ENCODE results near the gene ELMOD1. TPM values are rescaled to one million over a fixed set of nuclear protein-coding genes. Genes with fewer than 3 reads are reported as not detected.
A peak's percentile ranks its signal among the peaks of the same experiment; 100 is the strongest.

The ELMOD1 gene
- total RNA-seq, 1 donor from 2014 or later = not detected

- no peak for ATAC-seq
These were observed 60.7 kb downstream of the ELMOD1 start for GRCh38 chr11:107651672-107652071.

- no peak for ATAC-seq
These were observed 62.1 kb downstream of the ELMOD1 start for GRCh38 chr11:107653076-107653475.

GRCh38 chr11:107655602-107656001, 64.7 kb downstream of the ELMOD1 start:
- ATAC-seq = no peak

GRCh38 chr11:107659310-107659709, 68.4 kb downstream of the ELMOD1 start:
- ATAC-seq = no peak

- no peak for ATAC-seq
These were observed 69.1 kb downstream of the ELMOD1 start for GRCh38 chr11:107660066-107660465.

GRCh38 chr11:107661656-107662055, 70.7 kb downstream of the ELMOD1 start:
- ATAC-seq = no peak

GRCh38 chr11:107665018-107665417, 74.1 kb downstream of the ELMOD1 start:
- no peak for ATAC-seq

GRCh38 chr11:107666911-107667613, 76.1 kb downstream of the ELMOD1 start:
- no peak for ATAC-seq

- no peak for ATAC-seq
These were observed 78.3 kb downstream of the ELMOD1 start for GRCh38 chr11:107669191-107669740.

GRCh38 chr11:107669893-107670601, 79.1 kb downstream of the ELMOD1 start:
- no peak for ATAC-seq

- no peak for ATAC-seq
These were observed 85.0 kb downstream of the ELMOD1 start for GRCh38 chr11:107675902-107676301.

GRCh38 chr11:107676336-107677057, 85.5 kb downstream of the ELMOD1 start:
- no peak for ATAC-seq

- ATAC-seq = no peak
These were observed 87.1 kb downstream of the ELMOD1 start for GRCh38 chr11:107677924-107678631.

GRCh38 chr11:107678632-107678971, 87.7 kb downstream of the ELMOD1 start:
- no peak for ATAC-seq

- no peak for ATAC-seq
These were observed 88.5 kb downstream of the ELMOD1 start for GRCh38 chr11:107679255-107680024.

- peak; percentile 96 for ATAC-seq
These were observed 91.2 kb downstream of the ELMOD1 start for GRCh38 chr11:107682171-107682570.

GRCh38 chr11:107682572-107682971, 91.6 kb downstream of the ELMOD1 start:
- peak; percentile 10 for ATAC-seq

- ATAC-seq = no peak
These were observed 92.1 kb downstream of the ELMOD1 start for GRCh38 chr11:107683061-107683460.

GRCh38 chr11:107683807-107684206, 92.9 kb downstream of the ELMOD1 start:
- no peak for ATAC-seq

GRCh38 chr11:107688322-107688918, 97.5 kb downstream of the ELMOD1 start:
- no peak for ATAC-seq

All from esophagus mucosa (tissue), 1 donor.